ENCODE data around the gene CACNA1F. TPM values are rescaled to one million over a fixed set of nuclear protein-coding genes. Genes with fewer than 3 reads are reported as not detected.

The CACNA1F gene
- total and polyA plus RNA-seq, 10 of the 15 experiments (the other 5 are each of a cell fraction or from before 2014, with no cell fraction given), result 0.01 to 0.32 (median 0.05) TPM; not detected in 5

DNA sequence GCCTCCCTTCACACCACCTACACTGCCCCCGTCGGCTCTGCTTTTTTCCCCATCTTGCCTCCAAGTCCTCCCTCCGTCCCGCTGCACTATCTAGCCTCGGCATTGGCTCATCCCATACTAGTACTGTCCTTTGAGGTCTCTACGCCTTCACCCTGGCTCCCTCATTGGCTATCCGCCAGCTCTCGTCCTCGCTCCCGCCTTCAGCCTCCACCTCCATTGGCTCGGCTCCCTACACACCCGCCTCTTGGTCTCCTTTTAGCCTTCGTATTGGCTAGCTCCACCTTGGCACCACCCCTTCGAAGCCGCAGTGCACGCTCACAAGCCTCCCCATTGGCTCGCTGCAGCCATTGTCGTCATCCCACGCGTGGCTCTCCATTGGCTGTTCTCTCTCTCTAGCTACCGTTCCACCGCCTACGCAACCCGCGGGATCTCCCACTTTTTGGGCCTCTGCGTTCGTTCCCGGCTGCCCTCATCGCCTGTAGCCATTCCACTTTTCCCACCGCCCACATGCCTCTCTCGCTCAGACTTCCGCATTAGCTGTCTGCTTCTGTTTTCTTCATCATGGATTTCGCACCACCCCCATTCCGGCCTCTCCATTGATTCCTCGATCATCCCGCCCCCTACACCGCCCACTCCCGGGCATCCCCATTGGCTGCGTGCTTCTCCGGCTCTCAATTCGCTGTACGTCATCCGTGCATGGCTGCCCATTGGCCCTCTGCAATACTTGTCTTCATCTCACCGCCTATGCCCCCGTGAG lies 36.0 kb upstream of the CACNA1F start (continued):
- TF ChIP-seq, protein P1, sequence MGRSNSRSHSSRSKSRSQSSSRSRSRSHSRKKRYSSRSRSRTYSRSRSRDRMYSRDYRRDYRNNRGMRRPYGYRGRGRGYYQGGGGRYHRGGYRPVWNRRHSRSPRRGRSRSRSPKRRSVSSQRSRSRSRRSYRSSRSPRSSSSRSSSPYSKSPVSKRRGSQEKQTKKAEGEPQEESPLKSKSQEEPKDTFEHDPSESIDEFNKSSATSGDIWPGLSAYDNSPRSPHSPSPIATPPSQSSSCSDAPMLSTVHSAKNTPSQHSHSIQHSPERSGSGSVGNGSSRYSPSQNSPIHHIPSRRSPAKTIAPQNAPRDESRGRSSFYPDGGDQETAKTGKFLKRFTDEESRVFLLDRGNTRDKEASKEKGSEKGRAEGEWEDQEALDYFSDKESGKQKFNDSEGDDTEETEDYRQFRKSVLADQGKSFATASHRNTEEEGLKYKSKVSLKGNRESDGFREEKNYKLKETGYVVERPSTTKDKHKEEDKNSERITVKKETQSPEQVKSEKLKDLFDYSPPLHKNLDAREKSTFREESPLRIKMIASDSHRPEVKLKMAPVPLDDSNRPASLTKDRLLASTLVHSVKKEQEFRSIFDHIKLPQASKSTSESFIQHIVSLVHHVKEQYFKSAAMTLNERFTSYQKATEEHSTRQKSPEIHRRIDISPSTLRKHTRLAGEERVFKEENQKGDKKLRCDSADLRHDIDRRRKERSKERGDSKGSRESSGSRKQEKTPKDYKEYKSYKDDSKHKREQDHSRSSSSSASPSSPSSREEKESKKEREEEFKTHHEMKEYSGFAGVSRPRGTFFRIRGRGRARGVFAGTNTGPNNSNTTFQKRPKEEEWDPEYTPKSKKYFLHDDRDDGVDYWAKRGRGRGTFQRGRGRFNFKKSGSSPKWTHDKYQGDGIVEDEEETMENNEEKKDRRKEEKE (IDR thresholded peaks at IDR 0.05), result no peak
- TF ChIP-seq, protein P2, sequence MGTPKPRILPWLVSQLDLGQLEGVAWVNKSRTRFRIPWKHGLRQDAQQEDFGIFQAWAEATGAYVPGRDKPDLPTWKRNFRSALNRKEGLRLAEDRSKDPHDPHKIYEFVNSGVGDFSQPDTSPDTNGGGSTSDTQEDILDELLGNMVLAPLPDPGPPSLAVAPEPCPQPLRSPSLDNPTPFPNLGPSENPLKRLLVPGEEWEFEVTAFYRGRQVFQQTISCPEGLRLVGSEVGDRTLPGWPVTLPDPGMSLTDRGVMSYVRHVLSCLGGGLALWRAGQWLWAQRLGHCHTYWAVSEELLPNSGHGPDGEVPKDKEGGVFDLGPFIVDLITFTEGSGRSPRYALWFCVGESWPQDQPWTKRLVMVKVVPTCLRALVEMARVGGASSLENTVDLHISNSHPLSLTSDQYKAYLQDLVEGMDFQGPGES (IDR thresholded peaks at IDR 0.05), result peak; percentile 87
- TF ChIP-seq, protein P3, sequence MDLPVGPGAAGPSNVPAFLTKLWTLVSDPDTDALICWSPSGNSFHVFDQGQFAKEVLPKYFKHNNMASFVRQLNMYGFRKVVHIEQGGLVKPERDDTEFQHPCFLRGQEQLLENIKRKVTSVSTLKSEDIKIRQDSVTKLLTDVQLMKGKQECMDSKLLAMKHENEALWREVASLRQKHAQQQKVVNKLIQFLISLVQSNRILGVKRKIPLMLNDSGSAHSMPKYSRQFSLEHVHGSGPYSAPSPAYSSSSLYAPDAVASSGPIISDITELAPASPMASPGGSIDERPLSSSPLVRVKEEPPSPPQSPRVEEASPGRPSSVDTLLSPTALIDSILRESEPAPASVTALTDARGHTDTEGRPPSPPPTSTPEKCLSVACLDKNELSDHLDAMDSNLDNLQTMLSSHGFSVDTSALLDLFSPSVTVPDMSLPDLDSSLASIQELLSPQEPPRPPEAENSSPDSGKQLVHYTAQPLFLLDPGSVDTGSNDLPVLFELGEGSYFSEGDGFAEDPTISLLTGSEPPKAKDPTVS (IDR thresholded peaks at IDR 0.05; ENCODE audit: low read depth, low read length), result no peak
- TF ChIP-seq ZNF207 (IDR thresholded peaks at IDR 0.05; ENCODE audit: borderline replicate concordance), result no peak
- TF ChIP-seq, protein P4, sequence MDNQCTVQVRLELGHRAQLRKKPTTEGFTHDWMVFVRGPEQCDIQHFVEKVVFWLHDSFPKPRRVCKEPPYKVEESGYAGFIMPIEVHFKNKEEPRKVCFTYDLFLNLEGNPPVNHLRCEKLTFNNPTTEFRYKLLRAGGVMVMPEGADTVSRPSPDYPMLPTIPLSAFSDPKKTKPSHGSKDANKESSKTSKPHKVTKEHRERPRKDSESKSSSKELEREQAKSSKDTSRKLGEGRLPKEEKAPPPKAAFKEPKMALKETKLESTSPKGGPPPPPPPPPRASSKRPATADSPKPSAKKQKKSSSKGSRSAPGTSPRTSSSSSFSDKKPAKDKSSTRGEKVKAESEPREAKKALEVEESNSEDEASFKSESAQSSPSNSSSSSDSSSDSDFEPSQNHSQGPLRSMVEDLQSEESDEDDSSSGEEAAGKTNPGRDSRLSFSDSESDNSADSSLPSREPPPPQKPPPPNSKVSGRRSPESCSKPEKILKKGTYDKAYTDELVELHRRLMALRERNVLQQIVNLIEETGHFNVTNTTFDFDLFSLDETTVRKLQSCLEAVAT (IDR thresholded peaks at IDR 0.05), result peak; percentile 88
- peak; percentile 58; the same call in 1 of the 2 replicates for TF ChIP-seq POLR2AphosphoS2 (IDR thresholded peaks at IDR 0.05; ENCODE audit: low read depth, low read length)
- TF ChIP-seq, protein P5, sequence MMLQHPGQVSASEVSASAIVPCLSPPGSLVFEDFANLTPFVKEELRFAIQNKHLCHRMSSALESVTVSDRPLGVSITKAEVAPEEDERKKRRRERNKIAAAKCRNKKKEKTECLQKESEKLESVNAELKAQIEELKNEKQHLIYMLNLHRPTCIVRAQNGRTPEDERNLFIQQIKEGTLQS (IDR thresholded peaks at IDR 0.05; ENCODE audit: borderline replicate concordance, extremely low read depth, low read depth, low read length), result no peak
- no peak for TF ChIP-seq SUPT20H (IDR thresholded peaks at IDR 0.05; ENCODE audit: borderline replicate concordance, control insufficient read depth, low read depth, low read length)
- TF ChIP-seq EGR1 (IDR thresholded peaks at IDR 0.05; ENCODE audit: borderline replicate concordance in 1 of 2, low read depth in 2 of 2, low read length in 2 of 2), result peak in 1 of 2 experiments; percentile 85; a peak in 2 of 3 replicates
- TF ChIP-seq, protein P6, sequence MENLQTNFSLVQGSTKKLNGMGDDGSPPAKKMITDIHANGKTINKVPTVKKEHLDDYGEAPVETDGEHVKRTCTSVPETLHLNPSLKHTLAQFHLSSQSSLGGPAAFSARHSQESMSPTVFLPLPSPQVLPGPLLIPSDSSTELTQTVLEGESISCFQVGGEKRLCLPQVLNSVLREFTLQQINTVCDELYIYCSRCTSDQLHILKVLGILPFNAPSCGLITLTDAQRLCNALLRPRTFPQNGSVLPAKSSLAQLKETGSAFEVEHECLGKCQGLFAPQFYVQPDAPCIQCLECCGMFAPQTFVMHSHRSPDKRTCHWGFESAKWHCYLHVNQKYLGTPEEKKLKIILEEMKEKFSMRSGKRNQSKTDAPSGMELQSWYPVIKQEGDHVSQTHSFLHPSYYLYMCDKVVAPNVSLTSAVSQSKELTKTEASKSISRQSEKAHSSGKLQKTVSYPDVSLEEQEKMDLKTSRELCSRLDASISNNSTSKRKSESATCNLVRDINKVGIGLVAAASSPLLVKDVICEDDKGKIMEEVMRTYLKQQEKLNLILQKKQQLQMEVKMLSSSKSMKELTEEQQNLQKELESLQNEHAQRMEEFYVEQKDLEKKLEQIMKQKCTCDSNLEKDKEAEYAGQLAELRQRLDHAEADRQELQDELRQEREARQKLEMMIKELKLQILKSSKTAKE (IDR thresholded peaks at IDR 0.05; ENCODE audit: low read depth, poor library complexity, severe bottlenecking), result peak; percentile 34
- no peak for TF ChIP-seq TCF7 (IDR thresholded peaks at IDR 0.05; ENCODE audit: borderline replicate concordance)
- no peak for TF ChIP-seq NR2C1 (IDR thresholded peaks at IDR 0.05)
- no peak for TF ChIP-seq SREBF1 (IDR thresholded peaks at IDR 0.05; ENCODE audit: low read length)
- TF ChIP-seq, protein P7, sequence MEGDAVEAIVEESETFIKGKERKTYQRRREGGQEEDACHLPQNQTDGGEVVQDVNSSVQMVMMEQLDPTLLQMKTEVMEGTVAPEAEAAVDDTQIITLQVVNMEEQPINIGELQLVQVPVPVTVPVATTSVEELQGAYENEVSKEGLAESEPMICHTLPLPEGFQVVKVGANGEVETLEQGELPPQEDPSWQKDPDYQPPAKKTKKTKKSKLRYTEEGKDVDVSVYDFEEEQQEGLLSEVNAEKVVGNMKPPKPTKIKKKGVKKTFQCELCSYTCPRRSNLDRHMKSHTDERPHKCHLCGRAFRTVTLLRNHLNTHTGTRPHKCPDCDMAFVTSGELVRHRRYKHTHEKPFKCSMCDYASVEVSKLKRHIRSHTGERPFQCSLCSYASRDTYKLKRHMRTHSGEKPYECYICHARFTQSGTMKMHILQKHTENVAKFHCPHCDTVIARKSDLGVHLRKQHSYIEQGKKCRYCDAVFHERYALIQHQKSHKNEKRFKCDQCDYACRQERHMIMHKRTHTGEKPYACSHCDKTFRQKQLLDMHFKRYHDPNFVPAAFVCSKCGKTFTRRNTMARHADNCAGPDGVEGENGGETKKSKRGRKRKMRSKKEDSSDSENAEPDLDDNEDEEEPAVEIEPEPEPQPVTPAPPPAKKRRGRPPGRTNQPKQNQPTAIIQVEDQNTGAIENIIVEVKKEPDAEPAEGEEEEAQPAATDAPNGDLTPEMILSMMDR (IDR thresholded peaks at IDR 0.05 in 2 of 3, conservative IDR thresholded peaks at IDR 0.05 in 1 of 3; ENCODE audit: control insufficient read depth in 2 of 3, extremely low read depth in 1 of 3, insufficient read depth in 1 of 3, low read depth in 3 of 3, low read length in 3 of 3), result no peak
- no peak for TF ChIP-seq ZNF24 (IDR thresholded peaks at IDR 0.05)
- TF ChIP-seq RUNX3 (IDR thresholded peaks at IDR 0.05; ENCODE audit: low read length), result no peak

All from GM12878 (cell line).